ENCODE results near the gene YIPF3.

Gene YIPF3

GRCh38 chr6:43522547-43523261, 6.0 kb upstream of the YIPF3 start:
- TF ChIP-seq EP300 (IDR thresholded peaks at IDR 0.05; ENCODE audit: borderline replicate concordance) (no peak), FOXM1 (IDR thresholded peaks at IDR 0.05; ENCODE audit: borderline replicate concordance, low read depth) (no peak), ZBTB7A (IDR thresholded peaks at IDR 0.05; ENCODE audit: low read depth) (no peak), REST (IDR thresholded peaks at IDR 0.05; ENCODE audit: low read depth) (no peak), YY1 (IDR thresholded peaks at IDR 0.05; ENCODE audit: low read depth) (no peak), NFIC (IDR thresholded peaks at IDR 0.05) (no peak), TAF1 (IDR thresholded peaks at IDR 0.05; ENCODE audit: low read depth) (no peak)

- no peak for TF ChIP-seq ZBTB7A (IDR thresholded peaks at IDR 0.05; ENCODE audit: low read depth)
- no peak for TF ChIP-seq MAX (IDR thresholded peaks at IDR 0.05)
- no peak for TF ChIP-seq TAF1 (IDR thresholded peaks at IDR 0.05; ENCODE audit: low read depth)
- no peak for TF ChIP-seq YY1 (IDR thresholded peaks at IDR 0.05; ENCODE audit: low read depth)
- no peak for TF ChIP-seq EP300 (IDR thresholded peaks at IDR 0.05; ENCODE audit: borderline replicate concordance)
- no peak for TF ChIP-seq CEBPB (IDR thresholded peaks at IDR 0.05)
- TF ChIP-seq TEAD4 (IDR thresholded peaks at IDR 0.05): no peak
- TF ChIP-seq NFIC (IDR thresholded peaks at IDR 0.05): no peak
- TF ChIP-seq CREB1 (IDR thresholded peaks at IDR 0.05; ENCODE audit: low read depth): no peak
- no peak for TF ChIP-seq FOXM1 (IDR thresholded peaks at IDR 0.05; ENCODE audit: borderline replicate concordance, low read depth)
- TF ChIP-seq RAD21 (IDR thresholded peaks at IDR 0.05; ENCODE audit: low read depth): no peak
- no peak for TF ChIP-seq REST (IDR thresholded peaks at IDR 0.05; ENCODE audit: low read depth)
- TF ChIP-seq EGR1 (IDR thresholded peaks at IDR 0.05): no peak
- no peak for TF ChIP-seq USF1 (IDR thresholded peaks at IDR 0.05)
- no peak for TF ChIP-seq TCF12 (IDR thresholded peaks at IDR 0.05; ENCODE audit: low read depth)
These were observed 5.1 kb upstream of the YIPF3 start for GRCh38 chr6:43521836-43522235.

GRCh38 chr6:43520097-43520496, 3.4 kb upstream of the YIPF3 start:
- TF ChIP-seq CEBPB (IDR thresholded peaks at IDR 0.05) (no peak), TAF1 (IDR thresholded peaks at IDR 0.05; ENCODE audit: low read depth) (no peak), EP300 (IDR thresholded peaks at IDR 0.05; ENCODE audit: borderline replicate concordance) (no peak), ZBTB7A (IDR thresholded peaks at IDR 0.05; ENCODE audit: low read depth) (no peak), NFIC (IDR thresholded peaks at IDR 0.05) (no peak), RAD21 (IDR thresholded peaks at IDR 0.05; ENCODE audit: low read depth) (no peak), REST (IDR thresholded peaks at IDR 0.05; ENCODE audit: low read depth) (no peak), TEAD4 (IDR thresholded peaks at IDR 0.05) (no peak), FOXM1 (IDR thresholded peaks at IDR 0.05; ENCODE audit: borderline replicate concordance, low read depth) (no peak), CREB1 (IDR thresholded peaks at IDR 0.05; ENCODE audit: low read depth) (no peak), EGR1 (IDR thresholded peaks at IDR 0.05) (no peak), TCF12 (IDR thresholded peaks at IDR 0.05; ENCODE audit: low read depth) (no peak), YY1 (IDR thresholded peaks at IDR 0.05; ENCODE audit: low read depth) (no peak), MAX (IDR thresholded peaks at IDR 0.05) (no peak), USF1 (IDR thresholded peaks at IDR 0.05) (no peak)
